ENCODE results near the gene ABCG2. TPM values are rescaled to one million over a fixed set of nuclear protein-coding genes. Genes with fewer than 3 reads are reported as not detected.
"Not testable (repeated sequence)": the region's sequence is repeated elsewhere in the genome, so short reads cannot be mapped to it uniquely, and the experiment has no call there.

The ABCG2 gene
- total RNA-seq, 1 donor from 2014 or later = 25.1 TPM

DNA sequence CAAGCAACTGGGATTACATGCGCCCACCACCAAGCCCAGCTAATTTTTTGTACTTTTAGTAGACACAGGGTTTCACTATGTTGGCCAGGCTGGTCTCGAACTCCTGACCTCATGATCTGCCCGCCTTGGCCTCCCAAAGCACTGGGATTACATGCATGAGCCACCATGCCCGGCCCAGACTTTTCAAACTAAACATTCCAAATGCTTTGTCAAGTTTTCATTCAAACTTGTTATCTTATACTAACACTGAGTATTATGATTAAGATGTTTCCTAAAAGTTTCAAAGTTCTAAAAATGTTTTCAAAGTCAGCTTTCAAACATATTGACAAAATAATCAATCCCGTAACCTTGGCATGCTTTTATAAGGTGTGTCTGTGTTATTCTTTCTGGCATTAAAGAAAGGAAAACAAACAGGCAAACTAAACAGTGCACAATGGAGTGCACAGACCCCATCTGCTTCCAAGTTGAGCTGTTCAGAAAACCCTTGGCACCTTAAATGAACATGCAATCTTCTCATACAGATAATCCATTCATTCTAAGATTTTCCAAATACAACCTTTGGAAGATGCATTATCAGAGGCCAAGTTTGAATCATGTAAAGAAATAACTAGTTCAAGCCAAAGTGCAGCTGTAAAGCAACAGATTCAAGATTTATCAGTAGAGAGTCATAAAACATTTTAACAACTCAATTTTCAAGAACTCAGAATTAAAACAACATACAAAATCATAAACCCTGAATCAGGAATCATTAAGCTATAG, 49.1 kb downstream of the ABCG2 start:
- DNase-seq = no peak

DNA sequence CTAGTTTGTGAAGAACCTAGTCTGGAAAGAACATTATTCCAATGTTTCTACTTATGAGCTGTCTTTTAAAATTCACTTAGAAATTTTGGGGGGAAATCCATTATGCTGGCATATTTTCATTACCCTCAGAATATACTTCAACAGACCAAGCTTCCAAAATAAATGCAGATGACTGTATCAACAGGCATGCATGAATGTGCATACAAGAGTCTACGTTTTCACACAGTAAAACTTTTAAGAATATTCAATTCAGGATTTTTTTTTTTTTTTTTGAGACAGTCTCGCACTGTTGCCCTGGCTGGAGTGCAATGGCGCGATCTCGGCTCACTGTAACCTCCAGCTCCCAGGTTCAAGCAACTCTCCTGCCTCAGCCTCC, 49.7 kb downstream of the ABCG2 start:
- no peak for DNase-seq

DNA sequence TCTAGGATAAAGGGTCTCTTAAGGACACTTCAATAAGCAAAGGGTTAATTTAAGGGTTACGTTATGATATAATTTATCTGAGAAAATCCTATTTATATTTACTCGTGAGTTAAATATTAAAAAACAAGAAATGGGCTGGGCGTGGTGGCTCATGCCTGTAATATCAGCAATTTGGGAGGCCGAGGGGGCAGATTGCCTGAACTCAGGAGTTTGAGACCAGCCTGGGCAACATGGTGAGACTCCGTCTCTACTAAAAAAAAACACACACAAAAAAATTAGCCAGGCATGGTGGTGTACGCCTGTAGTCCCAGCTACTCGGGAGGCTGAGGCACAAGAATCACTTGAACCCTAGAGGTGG, 50.4 kb downstream of the ABCG2 start:
- DNase-seq = not testable (repeated sequence)

DNA sequence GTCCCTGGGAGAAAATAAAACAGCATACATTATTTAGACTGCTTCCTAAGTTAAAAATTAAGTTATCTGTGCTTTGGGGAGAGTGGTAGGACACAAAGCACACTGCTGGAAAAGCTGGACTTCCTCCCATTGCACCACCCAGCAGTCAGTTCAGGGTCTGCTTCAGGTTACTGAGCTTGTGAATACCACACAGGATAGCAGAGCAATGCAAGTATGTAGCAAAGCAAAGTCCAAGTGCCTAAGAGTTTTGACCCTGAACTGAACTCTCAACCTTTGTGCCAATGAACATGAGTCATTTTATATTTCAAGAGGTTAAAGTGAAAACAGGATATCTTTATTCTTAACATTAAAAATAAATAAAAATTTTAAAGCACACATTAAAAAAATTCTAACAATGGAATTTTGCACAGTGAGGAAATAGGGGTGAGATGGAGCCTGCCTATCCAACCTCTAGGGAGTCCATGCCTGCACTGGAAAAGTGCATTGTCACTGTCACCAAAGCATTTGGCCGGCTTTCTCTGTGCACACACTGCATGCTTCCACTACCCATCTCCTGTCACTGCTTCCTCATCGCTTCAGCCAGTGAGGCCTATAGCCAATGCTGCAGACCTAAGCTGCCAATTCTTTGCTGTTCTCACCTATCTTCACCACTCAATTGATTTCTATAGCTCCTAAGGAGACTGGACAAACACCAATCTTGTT, 50.9 kb downstream of the ABCG2 start:
- DNase-seq = no peak

DNA sequence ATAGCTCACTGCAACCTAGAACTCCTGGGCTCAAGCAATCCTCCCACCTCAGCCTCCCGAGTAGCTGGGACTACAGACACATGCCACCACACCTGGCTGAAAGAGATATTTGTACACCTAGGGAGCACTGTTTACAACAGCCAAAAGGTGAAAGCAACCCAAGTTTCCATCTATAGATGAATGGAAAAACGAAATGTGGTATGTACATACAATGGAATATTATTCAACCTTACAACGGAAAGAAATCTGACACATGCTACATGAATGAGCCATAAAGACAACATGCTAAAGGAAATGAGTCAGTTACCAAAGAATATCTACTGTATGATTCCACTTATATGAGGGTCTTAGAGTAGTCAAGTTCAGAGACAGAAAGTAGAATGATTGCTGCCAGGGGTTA, 52.2 kb downstream of the ABCG2 start:
- DNase-seq = no peak

DNA sequence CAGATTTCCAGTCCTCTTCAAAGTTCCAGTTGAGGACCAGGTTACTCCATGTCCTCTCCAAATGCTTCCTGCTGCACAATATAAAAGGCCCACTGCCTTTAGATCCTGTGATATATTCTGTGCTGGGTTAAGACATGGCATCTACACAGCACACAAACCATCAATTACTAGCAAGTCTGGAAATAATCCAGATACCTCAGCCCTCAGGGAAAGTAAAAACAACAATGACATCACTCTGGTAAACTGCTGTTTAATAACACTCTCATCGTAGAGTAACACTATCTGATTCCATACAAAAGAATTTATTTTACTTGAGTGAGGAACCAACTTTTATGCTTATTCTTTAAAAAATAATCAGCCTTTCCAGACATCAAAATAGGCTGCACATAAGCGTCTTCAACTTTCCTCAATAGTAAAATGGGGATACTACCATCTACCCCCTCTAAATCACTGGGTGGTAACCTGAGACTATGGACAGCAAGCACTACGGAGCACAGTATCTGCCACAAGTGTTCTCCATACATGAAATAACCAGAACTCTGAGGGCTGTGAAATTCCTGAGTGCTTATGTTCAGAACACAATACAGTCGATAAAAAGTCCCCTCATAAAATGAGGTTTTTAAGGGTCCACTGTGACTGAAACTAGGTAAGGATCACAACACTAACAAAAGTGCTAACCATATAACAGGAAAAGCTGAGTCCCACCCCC, 53.4 kb downstream of the ABCG2 start:
- no peak for DNase-seq

DNA sequence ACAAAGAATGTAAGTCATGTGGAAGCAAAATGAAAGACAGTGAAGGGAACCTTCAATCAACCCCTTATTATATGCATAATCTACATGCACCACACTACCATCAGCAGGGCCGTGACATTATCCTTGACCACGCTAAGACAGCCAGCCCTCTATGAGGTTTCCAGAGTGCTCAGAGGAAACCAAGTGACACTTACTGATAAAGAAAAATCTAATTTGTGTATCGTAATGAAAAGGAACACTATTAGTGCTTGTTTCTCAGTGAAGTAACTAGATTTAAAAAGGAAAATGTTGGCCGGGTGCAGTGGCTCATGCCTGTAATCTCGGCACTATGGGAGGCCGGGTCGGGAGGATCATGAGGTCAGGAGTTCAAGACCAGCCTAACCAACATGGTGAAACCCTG, 56.4 kb downstream of the ABCG2 start:
- no peak for DNase-seq

DNA sequence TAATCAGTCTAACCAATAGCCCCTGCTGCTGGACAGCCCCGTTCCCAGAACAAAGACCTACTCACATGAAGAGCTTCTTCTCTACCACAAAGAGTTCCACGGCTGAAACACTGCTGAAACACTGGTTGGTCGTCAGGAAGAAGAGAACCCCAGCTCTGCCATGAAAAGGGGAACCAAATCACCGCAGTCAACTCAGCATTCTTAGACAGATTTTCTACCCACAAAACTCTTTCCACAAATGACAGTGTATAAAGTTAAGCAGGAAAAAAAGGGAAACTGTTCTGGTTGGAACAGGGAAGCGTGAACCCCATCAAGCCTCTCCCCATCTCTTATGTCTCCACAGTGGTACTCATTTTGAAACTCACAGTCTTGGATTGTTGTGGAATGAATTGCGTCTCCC, 57.3 kb downstream of the ABCG2 start:
- DNase-seq = no peak

DNA sequence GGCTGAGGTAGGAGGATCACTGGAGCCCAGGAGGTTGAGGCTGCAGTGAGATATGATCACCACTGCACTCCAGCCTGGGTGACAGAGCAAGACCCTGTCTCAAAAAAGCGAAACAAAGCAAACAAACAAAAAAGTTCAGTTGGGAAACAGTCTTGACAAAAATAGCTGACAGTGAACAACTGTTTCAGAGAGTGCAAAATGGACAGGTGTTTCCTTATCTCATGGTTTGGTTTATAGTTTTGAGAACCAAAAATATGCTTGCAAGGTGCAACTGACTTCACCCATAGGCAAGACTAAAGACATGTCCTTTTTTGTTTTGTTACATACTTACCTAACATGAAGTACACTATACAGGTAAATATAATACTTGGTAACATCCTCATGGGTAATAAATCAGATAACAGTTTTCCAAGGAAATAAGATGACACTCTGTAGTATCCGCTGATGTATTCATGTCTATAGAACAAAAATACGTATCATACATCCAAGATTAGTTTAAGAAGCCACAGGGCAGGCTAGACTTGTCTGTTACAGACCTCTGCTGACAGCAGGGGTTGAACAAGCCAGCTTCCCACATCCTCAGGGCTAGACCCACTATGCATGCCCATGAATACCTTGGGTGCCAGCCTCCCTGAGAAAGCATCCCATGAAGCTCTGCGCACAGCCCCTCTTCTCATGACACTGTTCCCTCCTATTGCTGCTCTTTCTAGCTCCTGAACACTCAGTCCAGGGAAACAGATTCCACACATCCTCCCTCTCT, 59.3 kb downstream of the ABCG2 start:
- DNase-seq = no peak

DNA sequence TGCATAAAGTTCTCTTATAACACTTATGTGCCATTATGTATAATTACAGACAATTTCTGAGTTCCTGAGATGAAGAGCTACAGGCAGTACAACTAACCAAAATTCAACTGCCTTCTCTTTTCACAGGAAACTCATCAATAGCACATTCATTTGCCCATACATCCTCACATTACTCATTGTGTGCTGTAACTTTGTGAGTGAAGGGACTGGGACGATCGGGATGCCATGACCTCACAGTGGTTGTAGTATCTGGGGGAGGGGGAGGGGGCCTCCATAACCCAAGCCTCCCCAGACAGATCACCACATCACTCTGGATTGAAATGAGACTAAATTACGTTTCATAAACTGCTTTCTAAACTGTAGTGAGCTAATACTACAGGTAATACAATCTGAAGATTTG, 60.7 kb downstream of the ABCG2 start:
- no peak for DNase-seq

DNA sequence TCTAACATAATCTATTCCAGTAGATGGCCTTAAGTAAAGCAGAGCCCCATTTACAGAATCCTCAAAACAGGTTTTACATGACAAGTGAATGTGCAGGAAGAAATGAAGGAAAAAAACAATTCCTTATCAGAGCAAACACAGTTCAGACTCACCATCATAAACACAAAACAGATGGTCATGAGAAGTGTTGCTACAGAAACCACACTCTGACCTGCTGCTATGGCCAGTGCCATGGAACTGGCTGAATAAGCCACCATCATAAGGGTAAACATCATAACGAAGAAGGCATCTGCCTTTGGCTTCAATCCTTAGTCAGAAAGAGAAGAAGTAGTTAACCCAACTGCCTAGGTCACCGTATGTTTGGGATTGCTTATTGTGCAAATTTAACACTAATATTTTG, 61.1 kb downstream of the ABCG2 start:
- DNase-seq = no peak

DNA sequence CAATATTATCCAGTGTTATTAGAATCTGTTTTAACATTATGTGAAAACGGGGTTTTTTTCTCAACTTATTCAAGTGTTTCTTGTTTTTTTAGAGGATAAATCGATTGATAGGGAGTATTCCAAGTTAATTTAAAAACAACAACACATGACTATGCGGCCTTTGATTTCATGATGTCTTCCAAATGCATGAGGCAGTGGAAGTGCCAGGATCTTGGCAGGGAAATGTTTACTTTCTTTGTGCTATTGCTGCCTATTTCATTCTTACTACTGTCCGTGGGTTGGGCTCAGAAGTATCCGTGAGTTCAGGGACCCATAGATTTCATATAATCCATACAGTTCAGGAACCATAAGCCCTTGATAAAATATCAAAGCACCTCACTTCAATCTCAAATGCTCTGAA, 64.6 kb downstream of the ABCG2 start:
- no peak for DNase-seq

DNA sequence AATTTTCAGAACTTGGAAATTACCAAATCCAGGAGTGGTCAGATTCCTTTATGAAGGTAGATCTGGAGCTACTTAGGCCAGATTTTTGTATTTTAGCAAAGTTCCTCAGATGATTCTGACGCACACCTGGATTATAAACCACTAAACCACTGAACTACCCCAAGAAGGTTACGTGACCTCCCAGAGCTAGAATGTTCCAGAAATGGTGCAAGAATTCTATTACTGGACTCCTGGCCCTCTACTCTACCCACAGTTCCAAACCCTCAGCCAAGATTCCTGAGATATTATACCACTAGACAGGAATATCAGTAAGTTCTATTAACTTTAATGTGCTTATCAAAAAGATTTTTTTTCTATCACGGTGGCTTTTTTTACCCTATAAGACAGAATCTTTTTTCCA, 67.1 kb downstream of the ABCG2 start:
- DNase-seq = no peak

DNA sequence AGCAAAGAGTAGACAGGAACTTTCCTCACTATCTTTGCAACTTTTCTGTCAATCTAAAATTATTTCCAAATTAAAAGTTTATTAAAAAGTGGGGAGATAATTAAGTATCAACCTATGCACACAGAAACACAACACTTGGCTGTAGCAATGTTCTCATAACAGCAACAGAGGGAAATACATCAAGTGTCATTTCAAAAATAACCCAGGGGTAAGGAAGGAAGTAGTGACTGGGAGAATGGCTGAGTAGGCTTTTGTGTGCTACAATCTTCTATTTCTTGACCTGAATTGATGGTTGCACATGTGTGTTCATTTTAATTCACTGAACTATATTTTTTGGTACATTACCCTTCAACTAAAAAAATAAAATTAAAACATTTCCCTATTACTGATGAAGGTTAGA, 67.5 kb downstream of the ABCG2 start:
- DNase-seq = no peak

DNA sequence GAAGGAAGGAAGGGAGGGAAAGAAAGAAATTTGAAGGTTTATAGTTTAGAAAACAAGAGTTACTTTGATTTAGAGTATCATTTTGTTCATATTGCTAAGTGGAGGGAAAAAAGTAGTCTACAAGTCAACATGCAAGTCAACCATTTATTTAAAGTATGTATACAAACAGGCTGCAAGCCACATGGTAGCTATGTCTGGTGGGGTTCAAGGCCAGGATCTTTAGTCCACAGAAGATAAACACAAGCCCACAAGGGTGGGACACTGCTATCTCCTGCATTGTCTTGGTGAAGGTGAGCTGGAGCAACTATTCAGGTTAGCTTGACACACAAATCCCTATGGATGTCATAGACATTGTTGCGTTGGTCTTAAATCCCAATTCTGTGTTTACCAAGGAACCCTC, 71.4 kb downstream of the ABCG2 start:
- no peak for DNase-seq

DNA sequence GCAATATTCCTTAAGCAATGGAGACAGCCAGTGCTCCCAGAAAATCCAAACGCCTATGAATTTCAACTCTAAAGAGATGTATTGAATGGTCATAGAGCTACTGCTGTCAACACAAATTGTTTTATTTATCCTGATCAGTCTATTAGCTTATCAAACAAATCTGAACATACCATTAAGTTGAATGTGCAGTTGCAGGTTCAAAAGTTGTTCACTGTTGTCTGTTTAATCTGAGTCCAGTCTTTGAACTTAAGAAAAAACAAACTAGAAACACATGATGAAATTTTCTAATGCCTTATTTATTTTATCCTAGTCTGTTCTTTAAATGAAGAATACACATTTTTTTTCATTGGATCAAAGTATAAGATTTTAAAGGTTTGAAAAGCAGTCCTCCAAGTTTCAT, 77.8 kb downstream of the ABCG2 start:
- no peak for DNase-seq

DNA sequence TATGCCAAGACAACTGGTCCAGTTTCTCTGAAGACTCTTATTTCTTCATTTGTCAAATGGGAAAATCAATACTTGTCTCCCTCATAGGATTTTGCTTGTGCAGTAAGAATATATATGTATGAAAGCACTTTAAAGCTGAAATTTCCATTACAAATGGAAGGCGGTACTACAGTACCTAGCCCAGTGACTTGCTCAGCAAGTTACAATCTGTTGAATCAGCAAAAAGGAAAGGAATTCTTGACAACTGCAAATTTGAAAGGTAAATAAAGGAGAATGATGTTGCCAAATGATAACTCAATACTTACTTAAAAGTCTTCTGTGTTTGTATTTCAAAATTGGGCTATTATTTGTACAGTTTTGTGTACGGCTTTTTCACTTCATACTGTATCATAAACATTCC, 79.9 kb downstream of the ABCG2 start:
- DNase-seq = no peak

DNA sequence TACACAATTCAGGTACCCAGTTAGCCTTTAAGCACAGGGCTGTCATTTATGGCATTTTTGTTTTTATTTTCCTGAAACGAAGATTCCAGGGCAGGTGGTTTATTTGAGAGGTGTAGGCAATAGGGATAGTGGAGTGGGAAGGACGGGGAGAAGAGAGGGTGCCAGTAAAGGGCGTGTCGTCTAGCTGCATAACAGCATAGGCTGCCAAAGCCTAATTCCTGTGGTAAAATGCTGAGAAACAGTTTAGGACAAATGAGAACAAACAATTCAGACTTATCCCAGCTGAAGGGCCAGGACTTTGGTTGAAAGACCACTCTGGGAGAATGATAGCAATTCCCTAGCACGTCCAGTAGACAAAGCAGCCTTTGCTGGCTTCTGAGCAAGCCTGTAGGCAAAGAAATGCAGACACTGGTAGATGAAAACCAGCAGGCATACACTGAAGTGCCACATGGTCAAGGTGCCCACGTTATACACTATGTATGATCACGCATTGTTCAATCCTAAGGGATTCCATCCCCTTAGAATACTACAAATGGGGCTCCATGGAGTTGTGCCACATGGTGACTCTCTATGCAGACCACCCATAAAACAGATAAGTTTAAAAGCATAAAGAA, 80.4 kb downstream of the ABCG2 start:
- no peak for DNase-seq

DNA sequence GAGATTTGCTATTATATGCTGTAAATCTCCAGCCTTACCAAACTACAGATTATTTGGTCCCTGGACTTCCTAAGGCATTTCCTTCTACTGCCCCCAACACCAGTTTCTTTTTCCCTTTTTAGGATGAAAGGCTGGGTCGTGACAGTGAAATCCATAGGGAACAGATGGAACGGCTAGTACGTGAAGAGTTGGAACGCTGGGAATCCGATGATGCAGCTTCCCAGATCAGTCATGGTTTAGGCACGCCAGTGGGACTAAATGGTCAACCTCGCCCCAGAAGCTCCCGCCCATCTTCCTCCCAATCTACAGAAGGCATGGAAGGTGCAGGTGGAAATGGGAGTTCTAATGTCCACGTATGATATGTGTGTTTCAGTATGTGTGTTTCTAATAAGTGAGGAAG, 83.1 kb downstream of the ABCG2 start:
- no peak for DNase-seq

DNA sequence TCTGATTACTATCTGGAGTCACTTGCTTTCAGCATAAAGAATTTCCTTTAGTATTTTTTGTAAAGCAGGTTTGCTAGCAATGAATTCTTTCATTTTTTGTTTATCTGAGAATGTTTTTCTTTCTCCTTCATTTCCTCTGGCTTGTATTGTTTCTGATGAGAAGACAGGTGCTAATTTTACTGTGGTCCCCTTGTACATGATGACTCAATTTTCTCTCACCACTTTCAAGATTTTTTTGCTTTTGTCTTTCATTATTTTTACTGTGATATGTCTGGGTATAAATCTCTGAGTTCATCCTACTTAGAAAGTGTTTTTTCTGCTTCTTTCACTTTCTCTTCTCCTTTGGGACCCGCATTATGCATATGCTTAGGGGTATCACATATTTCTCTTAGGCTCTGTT, 88.4 kb downstream of the ABCG2 start:
- no peak for DNase-seq

DNA sequence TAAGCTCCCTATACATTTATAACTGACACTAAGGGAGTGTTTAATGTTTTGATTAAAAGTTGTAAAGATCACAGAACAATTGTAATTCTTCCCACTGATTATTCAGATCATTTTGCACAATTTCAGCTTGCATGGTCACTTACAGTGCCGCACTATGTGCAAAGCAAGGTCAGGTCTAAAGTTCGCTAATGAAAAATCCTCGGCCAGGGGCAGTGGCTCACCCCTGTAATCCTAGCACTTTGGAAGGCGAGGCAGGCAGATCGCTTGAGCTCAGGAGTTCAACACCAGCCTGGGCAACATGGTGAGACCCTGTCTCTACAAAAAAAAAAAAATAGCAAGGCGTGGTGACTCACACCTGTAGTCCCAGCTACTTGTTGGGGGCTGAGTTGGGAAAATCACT, 94.0 kb downstream of the ABCG2 start:
- no peak for DNase-seq

DNA sequence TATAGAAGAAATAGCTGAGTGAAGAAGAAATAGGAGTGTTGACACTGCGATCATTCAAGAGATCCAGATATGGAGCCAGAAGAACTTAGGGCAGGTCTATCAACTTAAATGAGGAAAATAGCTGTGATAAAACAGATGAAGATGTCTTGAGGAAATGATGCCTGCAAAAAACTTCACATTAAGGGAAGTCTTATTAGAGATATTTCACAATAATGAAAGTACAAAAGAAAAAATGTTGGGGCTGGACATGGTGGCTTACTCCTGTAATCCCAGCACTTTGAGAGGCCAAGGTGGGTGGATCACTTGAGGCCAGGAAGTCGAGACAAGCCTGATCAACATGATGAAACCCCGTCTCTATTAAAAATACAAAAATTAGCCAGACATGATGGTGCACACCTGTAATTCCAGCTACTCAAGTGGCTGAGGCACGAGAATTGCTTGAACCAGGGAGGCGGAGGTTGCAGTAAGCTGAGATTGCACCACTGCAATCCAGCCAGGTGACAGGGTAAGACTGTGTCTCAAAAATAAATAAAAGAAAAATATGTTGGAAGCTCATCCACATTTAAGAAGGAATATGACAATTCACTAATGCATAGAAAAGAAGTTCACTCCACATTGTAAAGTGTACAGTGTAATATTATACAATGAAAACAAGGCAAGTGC, 94.7 kb downstream of the ABCG2 start:
- no peak for DNase-seq

Measured in occipital lobe (tissue), 2 donors.